Neuron (in vitro differentiated cells): ENCODE results near the gene ZNF408.

Experiments used
- H2AFZ ChIP-seq: one replicate; pipeline ENCODE4 v1.6.1; 2013; ENCODE audit warnings: low read depth, mild to moderate bottlenecking, inconsistent platforms, low read length, moderate library complexity
- H3K27me3 ChIP-seq: one replicate; pipeline ENCODE4 v1.6.1; 2013; ENCODE audit warnings: low read length; ENCODE audit not compliant: insufficient read depth
- H3K36me3 ChIP-seq: one replicate; pipeline ENCODE4 v1.6.1; 2013; ENCODE audit warnings: low read length; ENCODE audit not compliant: insufficient read depth
- H3K4me1 ChIP-seq: one replicate; pipeline ENCODE4 v1.6.1; 2013; ENCODE audit warnings: low read length; ENCODE audit not compliant: insufficient read depth
- H3K4me3 ChIP-seq: 2 replicates; pipeline ENCODE4 v1.5.1; 2013; ENCODE audit warnings: mild to moderate bottlenecking, low read length, moderate library complexity
- H3K9me3 ChIP-seq: one replicate; pipeline ENCODE4 v1.6.1; 2013; ENCODE audit warnings: low read length

ZNF408 gene

GRCh38 chr11:46718155-46719019, 17.6 kb downstream of the ZNF408 start:
- peaks cover 2% of the 10 kb centered on the region for H3K9me3 ChIP-seq

GRCh38 chr11:46719048-46719542, 18.3 kb downstream of the ZNF408 start, which contains the start of gene F2:
Gene F2 (plus strand): TSS chr11:46719213. CDS start chr11:46719236, 23 bp downstream.
- Histone ChIP-seq H3K27me3 (no peaks in the 10 kb centered on the region), H3K4me3 (no peak within 1 kb of the TSS), H3K36me3 (no peaks in the 10 kb centered on the region), H3K4me1 (peaks cover 7% of the 10 kb centered on the region), H3K9me3 (peaks cover 2% of the 10 kb centered on the region), H2AFZ (no peak within 1 kb of the TSS)

More at GRCh38 chr11:46718155-46719019, 17.6 kb downstream of the ZNF408 start:
- Histone ChIP-seq H3K36me3 (no peaks in the 10 kb centered on the region), H3K27me3 (no peaks in the 10 kb centered on the region), H2AFZ (no peak overlapping the region), H3K4me3 (no peak overlapping the region), H3K4me1 (peaks cover 7% of the 10 kb centered on the region)

- no peak overlapping the region for H3K4me3 ChIP-seq
- no peaks in the 10 kb centered on the region for H3K36me3 ChIP-seq
- peaks cover 7% of the 10 kb centered on the region for H3K4me1 ChIP-seq
- H2AFZ ChIP-seq, result no peak overlapping the region
- no peaks in the 10 kb centered on the region for H3K27me3 ChIP-seq
- peaks cover 2% of the 10 kb centered on the region for H3K9me3 ChIP-seq
Observed at GRCh38 chr11:46719543-46720218, 18.9 kb downstream of the ZNF408 start.

GRCh38 chr11:46721286-46721685, 20.5 kb downstream of the ZNF408 start:
- no peak overlapping the region for H2AFZ ChIP-seq
- peaks cover 7% of the 10 kb centered on the region for H3K4me1 ChIP-seq
- H3K4me3 ChIP-seq, result no peak overlapping the region
- no peaks in the 10 kb centered on the region for H3K27me3 ChIP-seq
- no peaks in the 10 kb centered on the region for H3K36me3 ChIP-seq
- peaks cover 2% of the 10 kb centered on the region for H3K9me3 ChIP-seq

GRCh38 chr11:46722566-46723358, 21.9 kb downstream of the ZNF408 start:
- H2AFZ ChIP-seq, result no peak overlapping the region
- no peaks in the 10 kb centered on the region for H3K36me3 ChIP-seq
- peaks cover 7% of the 10 kb centered on the region for H3K4me1 ChIP-seq
- H3K9me3 ChIP-seq, result peaks cover 2% of the 10 kb centered on the region
- H3K27me3 ChIP-seq, result no peaks in the 10 kb centered on the region
- no peak overlapping the region for H3K4me3 ChIP-seq

- Histone ChIP-seq H2AFZ (no peak overlapping the region), H3K9me3 (peaks cover 2% of the 10 kb centered on the region), H3K36me3 (no peaks in the 10 kb centered on the region), H3K27me3 (no peaks in the 10 kb centered on the region), H3K4me3 (no peak overlapping the region), H3K4me1 (peaks cover 7% of the 10 kb centered on the region)
Observed at GRCh38 chr11:46723359-46723680, 22.5 kb downstream of the ZNF408 start.

GRCh38 chr11:46724088-46724487, 23.3 kb downstream of the ZNF408 start:
- H3K36me3 ChIP-seq, result no peaks in the 10 kb centered on the region
- H3K4me3 ChIP-seq, result no peak overlapping the region
- H3K9me3 ChIP-seq, result peaks cover 2% of the 10 kb centered on the region
- no peak overlapping the region for H2AFZ ChIP-seq
- peaks cover 6% of the 10 kb centered on the region for H3K4me1 ChIP-seq
- no peaks in the 10 kb centered on the region for H3K27me3 ChIP-seq

GRCh38 chr11:46725338-46726205, 24.7 kb downstream of the ZNF408 start:
- Histone ChIP-seq H3K36me3 (no peaks in the 10 kb centered on the region), H3K4me3 (no peak overlapping the region), H3K27me3 (no peaks in the 10 kb centered on the region), H2AFZ (no peak overlapping the region), H3K4me1 (no peaks in the 10 kb centered on the region), H3K9me3 (peaks cover 2% of the 10 kb centered on the region)

- Histone ChIP-seq H3K9me3 (peaks cover 2% of the 10 kb centered on the region), H3K4me1 (no peaks in the 10 kb centered on the region), H3K36me3 (no peaks in the 10 kb centered on the region), H2AFZ (no peak overlapping the region), H3K27me3 (no peaks in the 10 kb centered on the region), H3K4me3 (no peak overlapping the region)
Observed at GRCh38 chr11:46726206-46726862, 25.5 kb downstream of the ZNF408 start.

GRCh38 chr11:46727952-46728658, 27.3 kb downstream of the ZNF408 start:
- no peak overlapping the region for H3K4me3 ChIP-seq
- no peaks in the 10 kb centered on the region for H3K9me3 ChIP-seq
- H3K27me3 ChIP-seq, result no peaks in the 10 kb centered on the region
- H2AFZ ChIP-seq, result no peak overlapping the region
- no peaks in the 10 kb centered on the region for H3K36me3 ChIP-seq
- H3K4me1 ChIP-seq, result no peaks in the 10 kb centered on the region

- H3K9me3 ChIP-seq, result no peaks in the 10 kb centered on the region
- H3K36me3 ChIP-seq, result no peaks in the 10 kb centered on the region
- H3K4me1 ChIP-seq, result no peaks in the 10 kb centered on the region
- H2AFZ ChIP-seq, result no peak overlapping the region
- no peak overlapping the region for H3K4me3 ChIP-seq
- no peaks in the 10 kb centered on the region for H3K27me3 ChIP-seq
Observed at GRCh38 chr11:46728659-46729040, 27.8 kb downstream of the ZNF408 start.
